C4-2B (cell line): ENCODE results near the gene MUL1.

ENCODE experiments used
- ZFX ChIP-seq: fragments of 450-650 bp; IDR thresholded peaks from 2 replicates; pipeline ENCODE4 v1.6.1; 2017
- TF ChIP-seq, protein P1 (sequence below): fragments of 450-650 bp; conservative IDR thresholded peaks from 2 replicates; pipeline ENCODE4 v1.5.1; 2017; ENCODE audit warnings: mild to moderate bottlenecking

DNA sequence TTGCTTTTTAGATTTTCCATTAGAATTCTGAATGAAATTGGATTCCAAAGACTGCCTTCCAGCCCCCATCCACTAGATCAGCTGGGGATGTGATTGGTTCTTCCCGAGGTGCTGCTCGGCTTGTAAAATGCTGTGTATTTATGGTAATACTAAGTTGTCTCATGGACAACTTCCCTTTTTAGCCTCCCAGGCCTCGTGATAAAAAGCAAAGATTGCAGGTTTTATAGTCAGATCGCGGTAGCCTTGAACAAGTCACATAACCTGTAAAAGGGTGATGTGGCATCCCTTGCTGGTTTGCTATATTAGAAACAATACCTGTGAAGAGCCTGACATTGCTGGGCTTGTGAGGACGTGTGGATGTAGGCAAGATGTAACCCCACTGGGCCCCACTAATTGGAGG, 10.4 kb downstream of the MUL1 start:
- TF ChIP-seq, protein P1, sequence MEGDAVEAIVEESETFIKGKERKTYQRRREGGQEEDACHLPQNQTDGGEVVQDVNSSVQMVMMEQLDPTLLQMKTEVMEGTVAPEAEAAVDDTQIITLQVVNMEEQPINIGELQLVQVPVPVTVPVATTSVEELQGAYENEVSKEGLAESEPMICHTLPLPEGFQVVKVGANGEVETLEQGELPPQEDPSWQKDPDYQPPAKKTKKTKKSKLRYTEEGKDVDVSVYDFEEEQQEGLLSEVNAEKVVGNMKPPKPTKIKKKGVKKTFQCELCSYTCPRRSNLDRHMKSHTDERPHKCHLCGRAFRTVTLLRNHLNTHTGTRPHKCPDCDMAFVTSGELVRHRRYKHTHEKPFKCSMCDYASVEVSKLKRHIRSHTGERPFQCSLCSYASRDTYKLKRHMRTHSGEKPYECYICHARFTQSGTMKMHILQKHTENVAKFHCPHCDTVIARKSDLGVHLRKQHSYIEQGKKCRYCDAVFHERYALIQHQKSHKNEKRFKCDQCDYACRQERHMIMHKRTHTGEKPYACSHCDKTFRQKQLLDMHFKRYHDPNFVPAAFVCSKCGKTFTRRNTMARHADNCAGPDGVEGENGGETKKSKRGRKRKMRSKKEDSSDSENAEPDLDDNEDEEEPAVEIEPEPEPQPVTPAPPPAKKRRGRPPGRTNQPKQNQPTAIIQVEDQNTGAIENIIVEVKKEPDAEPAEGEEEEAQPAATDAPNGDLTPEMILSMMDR = no peak
- no peak for TF ChIP-seq ZFX
